Type B pancreatic cell (in vitro differentiated cells): ENCODE data around the gene RNF8. TPM values are rescaled to one million over a fixed set of nuclear protein-coding genes. Genes with fewer than 3 reads are reported as not detected.
A peak's percentile ranks its signal among the peaks of the same experiment; 100 is the strongest.

Source experiments
- DNase-seq: peaks from one replicate; pipeline ENCODE4 v3.0.0; 2021; ENCODE audit warnings: mixed read lengths; ENCODE audit not compliant: unreplicated experiment; ENCODE audit errors: extremely low spot score
- H3K27ac Mint-ChIP-seq: 2 replicates; pipeline ENCODE4 v1.8.0; 2021; ENCODE audit warnings: mild to moderate bottlenecking, mixed read lengths
- H3K27me3 Mint-ChIP-seq: 2 replicates; pipeline ENCODE4 v1.8.0; 2021; ENCODE audit warnings: mixed read lengths
- H3K36me3 Mint-ChIP-seq: 2 replicates; pipeline ENCODE4 v1.8.0; 2021; ENCODE audit warnings: mixed read lengths
- H3K4me1 Mint-ChIP-seq: one replicate; pipeline ENCODE4 v1.8.0; 2021; ENCODE audit warnings: mixed read lengths; ENCODE audit not compliant: unreplicated experiment
- H3K4me3 Mint-ChIP-seq: 2 replicates; pipeline ENCODE4 v1.8.0; 2021; ENCODE audit warnings: mild to moderate bottlenecking, mixed read lengths
- H3K9me3 Mint-ChIP-seq: 2 replicates; pipeline ENCODE4 v1.8.0; 2021; ENCODE audit warnings: mixed read lengths
- CTCF ChIP-seq: fragments of 200-600 bp; sonication (generic); conservative IDR thresholded peaks from 2 replicates; pipeline ENCODE4 v1.5.0; 2021; ENCODE audit warnings: antibody characterized with exemption, mild to moderate bottlenecking
- total RNA-seq: library from RNA; stranded (reverse); gene quantifications from 2 replicates; pipeline ENCODE4 v1.2.1, GENCODE V29; 2021; ENCODE audit warnings: low replicate concordance

Gene RNF8
- total RNA-seq, 1 donor from 2014 or later: 38.6 TPM

- no peaks in the 10 kb centered on the region for H3K9me3 Mint-ChIP-seq
- no peak for DNase-seq
- no peak for TF ChIP-seq CTCF
- H3K27ac Mint-ChIP-seq: no peak overlapping the region
- no peaks in the 10 kb centered on the region for H3K4me1 Mint-ChIP-seq
- H3K27me3 Mint-ChIP-seq: peaks cover 19% of the 10 kb centered on the region
- H3K4me3 Mint-ChIP-seq: no peak overlapping the region
- no peaks in the 10 kb centered on the region for H3K36me3 Mint-ChIP-seq
Measured at GRCh38 chr6:37347177-37347576, 6.6 kb upstream of the RNF8 start.

- Mint-ChIP-seq H3K4me1 (no peaks in the 10 kb centered on the region), H3K9me3 (no peaks in the 10 kb centered on the region), H3K4me3 (no peak overlapping the region), H3K36me3 (no peaks in the 10 kb centered on the region), H3K27ac (no peak overlapping the region), H3K27me3 (peaks cover 19% of the 10 kb centered on the region)
- no peak for TF ChIP-seq CTCF
- no peak for DNase-seq
Measured at GRCh38 chr6:37347670-37348111, 6.1 kb upstream of the RNF8 start.

- Mint-ChIP-seq H3K4me3 (no peak overlapping the region), H3K4me1 (peaks cover 12% of the 10 kb centered on the region), H3K36me3 (no peaks in the 10 kb centered on the region), H3K27ac (no peak overlapping the region), H3K27me3 (peaks cover 3% of the 10 kb centered on the region), H3K9me3 (no peaks in the 10 kb centered on the region)
- TF ChIP-seq CTCF: no peak
- DNase-seq: no peak
Measured at GRCh38 chr6:37351027-37351426, 2.8 kb upstream of the RNF8 start.

DNA sequence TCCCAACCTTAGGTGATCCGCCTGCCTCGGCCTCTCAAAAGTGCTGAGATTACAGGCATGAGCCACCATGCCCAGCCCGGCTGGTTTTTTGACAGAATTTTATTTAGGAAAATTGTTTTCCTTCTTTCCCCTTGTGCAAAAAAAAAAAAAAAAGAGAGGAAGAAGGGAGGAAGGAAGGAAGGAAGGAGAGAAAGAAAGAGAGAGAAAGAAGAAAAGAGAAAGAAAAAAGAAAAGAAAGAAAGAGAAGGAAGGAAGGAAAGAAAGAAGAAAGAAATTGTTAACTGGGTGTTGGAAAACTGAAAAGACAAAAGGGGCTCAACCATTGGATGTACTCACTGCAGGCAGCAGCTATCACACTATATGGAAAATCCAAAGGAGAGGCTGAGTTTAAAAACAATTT is 1.4 kb upstream of the RNF8 start:
- Mint-ChIP-seq H3K36me3 (no peaks in the 10 kb centered on the region), H3K9me3 (no peaks in the 10 kb centered on the region), H3K27me3 (peaks cover 3% of the 10 kb centered on the region), H3K4me3 (peak overlapping the region; percentile 9), H3K4me1 (peaks cover 20% of the 10 kb centered on the region), H3K27ac (no peak overlapping the region)
- TF ChIP-seq CTCF: no peak
- DNase-seq: no peak

DNA sequence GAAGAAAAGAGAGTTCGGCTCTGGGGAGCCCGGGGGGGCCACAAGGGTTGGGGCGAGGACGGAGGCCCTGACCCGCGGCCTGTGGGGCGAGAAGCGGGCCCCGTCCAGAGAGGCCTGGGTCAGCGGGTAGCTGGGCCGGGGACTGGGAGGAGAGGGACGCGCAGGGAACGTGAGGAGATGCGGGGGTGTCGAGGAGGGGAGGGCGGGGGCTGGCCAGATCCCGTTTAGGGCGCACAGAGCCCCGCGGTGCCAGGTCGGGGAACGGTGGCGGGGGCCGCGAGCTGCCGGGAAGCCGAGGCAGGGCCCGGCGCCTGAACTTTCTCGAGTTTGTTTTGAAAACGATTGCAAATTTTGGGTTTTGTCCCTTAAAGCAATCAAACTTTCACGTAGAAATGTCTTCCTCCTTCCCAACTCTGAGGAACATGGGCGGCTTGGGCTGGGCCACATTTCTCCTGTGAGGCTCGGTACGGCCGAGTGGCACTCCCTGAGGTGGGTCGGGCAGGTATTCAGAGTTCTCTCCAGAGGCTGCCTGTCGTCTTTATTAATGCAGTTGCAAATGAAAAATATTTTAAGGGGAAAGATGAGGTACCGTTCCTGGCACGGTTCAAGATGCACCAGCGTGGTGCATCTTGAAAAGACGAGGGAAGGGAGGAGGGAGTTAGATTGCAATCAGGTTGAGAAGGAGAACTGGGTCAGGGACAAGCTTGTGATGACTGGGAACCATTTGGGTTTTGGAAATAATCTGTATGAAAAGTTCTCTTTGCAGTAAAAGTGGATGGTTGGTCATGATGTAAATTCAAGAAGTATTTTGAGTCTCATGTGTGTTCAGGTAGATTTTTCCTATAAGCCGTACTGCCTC is 972 bp downstream of the RNF8 start:
- Mint-ChIP-seq H3K27ac (peak overlapping the region; percentile 96), H3K4me1 (peaks cover 37% of the 10 kb centered on the region), H3K9me3 (no peaks in the 10 kb centered on the region), H3K4me3 (peak overlapping the region; percentile 90), H3K36me3 (peaks cover 8% of the 10 kb centered on the region), H3K27me3 (no peaks in the 10 kb centered on the region)
- TF ChIP-seq CTCF: no peak
- DNase-seq: no peak
